H1 (cell line): ENCODE measurements around the gene SPPL2A. TPM values are rescaled to one million over a fixed set of nuclear protein-coding genes. Genes with fewer than 3 reads are reported as not detected.

ENCODE experiments used
- CTCF ChIA-PET: fragments of 300-600 bp; sonication (Branson Sonifier 250); formaldehyde crosslinking; loops from one replicate; lab custom pipeline; 2021; ENCODE audit not compliant: partially characterized antibody; lab: Charles Lee
- POLR2A ChIA-PET: fragments of 300-600 bp; sonication (Branson Sonifier 250); formaldehyde crosslinking; loops from one replicate; lab custom pipeline; 2021; ENCODE audit warnings: inconsistent platforms; ENCODE audit not compliant: partially characterized antibody; lab: Charles Lee
- DNase-seq, 2 experiments: peaks; one replicate each; pipeline versions ENCODE4 v3.0.0 to v3.0.0-alpha.2; 2010 to 2022; ENCODE audit warnings: low spot score in 2 of 2, low read depth in 1 of 2, mixed read lengths in 1 of 2
- FAIRE-seq: peaks from 2 replicates; lab custom pipeline; 2011; peaks lifted over from hg19 to GRCh38; lab: Jason Lieb, UNC
- H2AFZ ChIP-seq: 2 replicates; pipeline ENCODE4 v1.8.1; 2012; ENCODE audit warnings: low read length, inconsistent platforms
- H2AK5ac ChIP-seq: 2 replicates; pipeline ENCODE4 v1.6.1; 2013; ENCODE audit warnings: low read depth, low read length
- H2BK120ac ChIP-seq: replicated peaks from 2 replicates; pipeline ENCODE3; 2013; ENCODE audit warnings: low read depth, low read length, inconsistent platforms
- H2BK12ac ChIP-seq: 2 replicates; pipeline ENCODE4 v1.6.1; 2013; ENCODE audit warnings: low read depth, low read length
- H2BK15ac ChIP-seq: 2 replicates; pipeline ENCODE4 v1.6.1; 2013; ENCODE audit warnings: low read length
- H2BK20ac ChIP-seq: 2 replicates; pipeline ENCODE4 v1.6.1; 2013; ENCODE audit warnings: low read length
- H2BK5ac ChIP-seq: 2 replicates; pipeline ENCODE4 v1.6.1; 2013; ENCODE audit warnings: low read depth, low read length
- H3K14ac ChIP-seq: 2 replicates; pipeline ENCODE4 v1.6.1; 2013; ENCODE audit warnings: inconsistent platforms; ENCODE audit not compliant: insufficient read length
- H3K18ac ChIP-seq: 2 replicates; pipeline ENCODE4 v1.6.1; 2013; ENCODE audit warnings: low read length; ENCODE audit errors: extremely low read depth
- H3K23ac ChIP-seq: 2 replicates; pipeline ENCODE4 v1.6.1; 2013; ENCODE audit warnings: inconsistent platforms; ENCODE audit not compliant: insufficient read length
- H3K23me2 ChIP-seq: 2 replicates; pipeline ENCODE4 v1.6.1; 2013; ENCODE audit warnings: low read depth, low read length
- H3K27ac ChIP-seq: 2 replicates; pipeline ENCODE4 v1.6.1; 2011; ENCODE audit warnings: low read depth, low read length, inconsistent platforms
- H3K27me3 ChIP-seq, 4 experiments: replicated peaks in 1 of 4; 1 replicate in 1 of 4; 2 replicates in 3 of 4; pipeline versions ENCODE4 v1.6.1 to v1.8.1; 2011 to 2013; ENCODE audit warnings: low read length in 3 of 4, mild to moderate bottlenecking in 3 of 4, inconsistent platforms in 2 of 4, mixed read lengths in 2 of 4, moderate library complexity in 1 of 4; ENCODE audit not compliant: control insufficient read depth in 3 of 4, insufficient read depth in 3 of 4; ENCODE audit errors: extremely low read depth in 1 of 4
- H3K36me3 ChIP-seq, 4 experiments: 2 replicates each; pipeline versions ENCODE4 v1.6.1 to v1.8.1; 2011 to 2013; ENCODE audit warnings: mild to moderate bottlenecking in 4 of 4, low read length in 3 of 4, moderate library complexity in 2 of 4, control low read depth in 1 of 4, inconsistent platforms in 1 of 4; ENCODE audit not compliant: insufficient read depth in 4 of 4, control insufficient read depth in 2 of 4
- H3K4ac ChIP-seq: replicated peaks from 2 replicates; pipeline ENCODE3; 2013; ENCODE audit warnings: low read length, low read depth, mixed read lengths, inconsistent platforms; ENCODE audit not compliant: insufficient read length
- H3K4me1 ChIP-seq, 4 experiments: replicated peaks in 1 of 4; 1 replicate in 1 of 4; 2 replicates in 3 of 4; pipeline versions ENCODE4 v1.6.1 to v1.8.1; 2011 to 2013; ENCODE audit warnings: low read length in 3 of 4, inconsistent platforms in 2 of 4, mixed read lengths in 1 of 4; ENCODE audit not compliant: insufficient read depth in 4 of 4, control insufficient read depth in 3 of 4
- H3K4me2 ChIP-seq, 2 experiments: 2 replicates each; pipeline versions ENCODE4 v1.6.1 to v1.8.1; 2011 to 2013; ENCODE audit warnings: low read depth in 2 of 2, low read length in 2 of 2, control low read depth in 1 of 2, inconsistent platforms in 1 of 2, mild to moderate bottlenecking in 1 of 2; ENCODE audit not compliant: insufficient read depth in 1 of 2
- H3K4me3 ChIP-seq, 4 experiments: fragments of 200-600, 300-600 bp in 1 of 4; sonication (generic), shearing (Covaris generic), sonication (Bioruptor Twin) in 1 of 4; 2 replicates each; pipeline versions ENCODE4 v1.5.1 to v1.8.1; 2011 to 2016; ENCODE audit warnings: low read length in 4 of 4, low read depth in 3 of 4, control low read depth in 2 of 4, inconsistent platforms in 2 of 4, mild to moderate bottlenecking in 2 of 4, mixed read lengths in 1 of 4, moderate library complexity in 1 of 4; ENCODE audit not compliant: insufficient read depth in 2 of 4; ENCODE audit errors: extremely low read depth in 1 of 4
- H3K56ac ChIP-seq: replicated peaks from 2 replicates; pipeline ENCODE3; 2013; ENCODE audit warnings: low read depth, mild to moderate bottlenecking, mixed read lengths, low read length, inconsistent platforms; ENCODE audit not compliant: insufficient read length
- H3K79me1 ChIP-seq: 2 replicates; pipeline ENCODE4 v1.6.1; 2013; ENCODE audit warnings: low read depth, low read length, control low read depth
- H3K79me2 ChIP-seq, 2 experiments: 2 replicates each; pipeline versions ENCODE4 v1.6.1 to v1.8.1; 2012 to 2013; ENCODE audit warnings: low read length in 2 of 2, mild to moderate bottlenecking in 2 of 2, inconsistent platforms in 1 of 2; ENCODE audit not compliant: insufficient read depth in 2 of 2, control insufficient read depth in 1 of 2
- H3K9ac ChIP-seq, 4 experiments: replicated peaks in 1 of 4; 1 replicate in 1 of 4; 2 replicates in 3 of 4; pipeline versions ENCODE4 v1.6.1 to v1.8.1; 2011 to 2013; ENCODE audit warnings: low read depth in 3 of 4, low read length in 3 of 4, control low read depth in 2 of 4, mild to moderate bottlenecking in 2 of 4, moderate library complexity in 2 of 4, inconsistent platforms in 1 of 4; ENCODE audit errors: extremely low read depth in 1 of 4
- H3K9me3 ChIP-seq, 2 experiments: 2 replicates each; pipeline versions ENCODE4 v1.6.1 to v1.8.1; 2012 to 2013; ENCODE audit warnings: mild to moderate bottlenecking in 2 of 2, moderate library complexity in 2 of 2, control low read depth in 1 of 2, inconsistent platforms in 1 of 2, low read depth in 1 of 2, low read length in 1 of 2, mixed read lengths in 1 of 2; ENCODE audit not compliant: insufficient read depth in 2 of 2
- H4K20me1 ChIP-seq, 2 experiments: replicated peaks in 1 of 2; 2 replicates each; pipeline versions ENCODE3 to v1.8.1; 2011 to 2013; ENCODE audit warnings: inconsistent platforms in 2 of 2, low read length in 2 of 2, mild to moderate bottlenecking in 1 of 2; ENCODE audit not compliant: insufficient read depth in 2 of 2, control insufficient read depth in 1 of 2
- H4K5ac ChIP-seq: 2 replicates; pipeline ENCODE4 v1.6.1; 2013; ENCODE audit warnings: low read length, low read depth, mixed read lengths, inconsistent platforms; ENCODE audit not compliant: insufficient read length
- H4K8ac ChIP-seq: 2 replicates; pipeline ENCODE4 v1.8.0; 2013; ENCODE audit warnings: mild to moderate bottlenecking, moderate library complexity, low read length, inconsistent platforms; ENCODE audit not compliant: insufficient read depth; ENCODE audit errors: extremely low read depth
- H4K91ac ChIP-seq: replicated peaks from 2 replicates; pipeline ENCODE3; 2013; ENCODE audit warnings: low read length, mixed read lengths, inconsistent platforms; ENCODE audit not compliant: insufficient read length
- CREB1 ChIP-seq: IDR thresholded peaks from 2 replicates; pipeline ENCODE4 v1.6.1; 2012; ENCODE audit warnings: inconsistent platforms
- GTF2F1 ChIP-seq: IDR thresholded peaks from 2 replicates; pipeline ENCODE4 v1.6.1; 2012; ENCODE audit warnings: low read depth, low read length, improper control_type of control experiment, borderline replicate concordance
- NANOG ChIP-seq: IDR thresholded peaks from 2 replicates; pipeline ENCODE4 v1.6.1; 2011; ENCODE audit warnings: low read length, low read depth, mild to moderate bottlenecking, inconsistent platforms; ENCODE audit not compliant: insufficient read depth, poor library complexity, severe bottlenecking
- SP2 ChIP-seq: IDR thresholded peaks from 2 replicates; pipeline ENCODE4 v1.6.1; 2012; ENCODE audit warnings: mild to moderate bottlenecking, low read length, inconsistent platforms
- WGBS, 2 experiments: shearing (Covaris generic) in 1 of 2; methylation state at CpG; one replicate each; pipeline versions ENCODE4 v1.1.6 to v1.1.7; 2013 to 2015; ENCODE audit warnings: low lambda C conversion rate in 2 of 2, mixed read lengths in 2 of 2, inconsistent platforms in 1 of 2, low coverage in 1 of 2, missing lambda C conversion rate in 1 of 2; ENCODE audit not compliant: insufficient replicate concordance in 2 of 2, insufficient coverage in 1 of 2, insufficient read length in 1 of 2; ENCODE audit errors: extremely low coverage in 1 of 2, missing lambda C conversion rate in 1 of 2; 5-methylcytosine and 5-hydroxymethylcytosine counted together
- polyA plus RNA-seq, 7 experiments: library from polyadenylated mRNA; depleted of rRNA in 3 of 7; stranded (reverse) in 5 of 7; unstranded in 2 of 7; fragments of >200 nt in 5 of 7; fragments of 200-250 nt in 2 of 7; gene quantifications; 1 replicate in 5 of 7; 2 replicates in 1 of 7; 4 replicates in 1 of 7; pipeline versions ENCODE4 v1.2.1 to v1.2.3, GENCODE V29; 2011 to 2013; ENCODE audit warnings: missing spikeins in 2 of 7, mixed read lengths in 2 of 7
- total RNA-seq: library from RNA; stranded (reverse); fragmentation: NEBNext Ultra II Directional; extraction: Animal tissue kit (Norgen Biotek cat#: 25700); gene quantifications from 2 replicates; pipeline ENCODE4 v1.2.1, GENCODE V29; 2021

Gene SPPL2A
- total and polyA plus RNA-seq, 2 of the 8 experiments (the other 6 are each of a cell fraction or from before 2014, with no cell fraction given) = 15.6 to 52.9 TPM

- 90% methylated on average over 4 of the region's 4 CpGs; no CpG with 5 or more reads in 1 of the 2 experiments for WGBS, 2 experiments
- no peak overlapping the region for H3K4me2 ChIP-seq
- H3K56ac ChIP-seq = no peak overlapping the region
- H3K4me3 ChIP-seq = no peak overlapping the region
- no peak overlapping the region for H4K8ac ChIP-seq
- no peak overlapping the region for H2AK5ac ChIP-seq
- H3K14ac ChIP-seq = no peak overlapping the region
- H3K9ac ChIP-seq = no peak overlapping the region
- H3K4ac ChIP-seq = no peak overlapping the region
- FAIRE-seq = no peak
- no peak overlapping the region for H2BK20ac ChIP-seq
- H4K5ac ChIP-seq = no peak overlapping the region
- H2AFZ ChIP-seq = no peak overlapping the region
- CTCF ChIA-PET = interaction anchor here (0.7 to 1.4 kb wide), 2 partner anchors 13 to 26 kb away, joined by 3 read pairs; no protein-coding TSS in a partner anchor
- H2BK5ac ChIP-seq = no peak overlapping the region
- H3K18ac ChIP-seq = no peak overlapping the region
- no peak overlapping the region for H2BK12ac ChIP-seq
- H3K27me3 ChIP-seq = no peaks in the 10 kb centered on the region
- H3K79me2 ChIP-seq = no peaks in the 10 kb centered on the region
- H2BK15ac ChIP-seq = no peak overlapping the region
- H3K4me1 ChIP-seq = no peaks in the 10 kb centered on the region
- H2BK120ac ChIP-seq = no peak overlapping the region
- no peak overlapping the region for H4K91ac ChIP-seq
- H3K23me2 ChIP-seq = no peaks in the 10 kb centered on the region
- no peak overlapping the region for H3K27ac ChIP-seq
- H3K9me3 ChIP-seq = no peaks in the 10 kb centered on the region
- POLR2A ChIA-PET = no interaction called here
- no peaks in the 10 kb centered on the region for H4K20me1 ChIP-seq
- DNase-seq = no peak
- H3K23ac ChIP-seq = no peak overlapping the region
- TF ChIP-seq NANOG (no peak), CREB1 (no peak), GTF2F1 (no peak), SP2 (no peak)
- no peaks in the 10 kb centered on the region for H3K36me3 ChIP-seq
- H3K79me1 ChIP-seq = no peaks in the 10 kb centered on the region
Measured at GRCh38 chr15:50697109-50697797, 68.3 kb downstream of the SPPL2A start.
